AG09309 (cell line): Measurements from ENCODE around the gene TBC1D22A.

ENCODE experiments used
- DNase-seq: peaks from one replicate; pipeline ENCODE4 v3.0.0-alpha.2; 2010; ENCODE audit warnings: low read depth
- H3K4me3 ChIP-seq: 2 replicates; pipeline ENCODE4 v1.5.1; 2011; ENCODE audit warnings: mild to moderate bottlenecking, low read depth, low read length, moderate library complexity; ENCODE audit not compliant: control insufficient read depth
- CTCF ChIP-seq: IDR thresholded peaks from 2 replicates; pipeline ENCODE4 v1.5.1; 2011; ENCODE audit warnings: mild to moderate bottlenecking, low read depth, low read length, inconsistent platforms; ENCODE audit not compliant: insufficient read depth, control insufficient read depth; ENCODE audit errors: missing control alignments

TBC1D22A gene

GRCh38 chr22:46770151-46770641 lies 7.7 kb downstream of the TBC1D22A start:
- no peak for TF ChIP-seq CTCF
- no peak for DNase-seq
- H3K4me3 ChIP-seq, result no peak overlapping the region

- no peak for DNase-seq
- TF ChIP-seq CTCF, result no peak
- H3K4me3 ChIP-seq, result no peak overlapping the region
Observed at GRCh38 chr22:46770726-46771125, 8.3 kb downstream of the TBC1D22A start.

GRCh38 chr22:46773076-46773475 lies 10.6 kb downstream of the TBC1D22A start:
- H3K4me3 ChIP-seq, result no peak overlapping the region
- DNase-seq, result no peak
- TF ChIP-seq CTCF, result no peak

GRCh38 chr22:46774253-46774979 lies 12.0 kb downstream of the TBC1D22A start:
- H3K4me3 ChIP-seq, result no peak overlapping the region
- TF ChIP-seq CTCF, result no peak
- DNase-seq, result no peak

GRCh38 chr22:46774980-46775849 lies 12.8 kb downstream of the TBC1D22A start:
- no peak for TF ChIP-seq CTCF
- no peak overlapping the region for H3K4me3 ChIP-seq
- no peak for DNase-seq

GRCh38 chr22:46775850-46776826 lies 13.7 kb downstream of the TBC1D22A start:
- no peak for DNase-seq

More at GRCh38 chr22:46775850-46776826, 13.7 kb downstream of the TBC1D22A start:
- no peak overlapping the region for H3K4me3 ChIP-seq
- no peak for TF ChIP-seq CTCF
